Body of pancreas (tissue), 4 donors: ENCODE measurements around the gene PMM2. TPM values are rescaled to one million over a fixed set of nuclear protein-coding genes. Genes with fewer than 3 reads are reported as not detected.

Source experiments
- ATAC-seq: fragments of 150-250 bp; one replicate; pipeline ENCODE4 v1.9.1; 2016
- DNase-seq, 4 donors: peaks; one replicate each; pipeline ENCODE4 v3.0.0-alpha.2; 2019
- H3K27ac ChIP-seq, 4 donors: fragments of 200-600 bp; sonication (generic); 1 replicate in 3 of 4; 2 replicates in 1 of 4; pipeline versions ENCODE4 v1.5.1 to v1.6.1; 2016 to 2019; ENCODE audit warnings: mild to moderate bottlenecking in 1 of 4, mixed read lengths in 1 of 4, moderate library complexity in 1 of 4
- H3K27me3 ChIP-seq, 2 donors: fragments of 200-600 bp; sonication (generic); one replicate each; pipeline ENCODE4 v1.6.0; 2016; ENCODE audit warnings: mild to moderate bottlenecking in 1 of 2
- H3K36me3 ChIP-seq, 2 donors: fragments of 200-600 bp; sonication (generic); replicated peaks in 1 of 2; 2 replicates each; pipeline ENCODE4 v1.5.1; 2016; ENCODE audit warnings: low read depth in 2 of 2; ENCODE audit not compliant: insufficient read depth in 1 of 2
- H3K4me1 ChIP-seq: fragments of 200-600 bp; sonication (generic); one replicate; pipeline ENCODE4 v1.6.0; 2016
- H3K4me3 ChIP-seq, 2 donors: fragments of 200-600 bp; sonication (generic); 1 replicate in 1 of 2; 2 replicates in 1 of 2; pipeline ENCODE4 v1.5.1; 2016 to 2019
- H3K9me3 ChIP-seq, 3 donors: fragments of 200-600 bp; sonication (generic); 1 replicate in 2 of 3; 2 replicates in 1 of 3; pipeline ENCODE4 v1.5.1; 2016
- CTCF ChIP-seq, 7 experiments: fragments of 450-650 bp in 4 of 7; fragments of 200-600 bp in 3 of 7; sonication (generic) in 3 of 7; IDR thresholded peaks; one replicate each; pipeline ENCODE4 v1.5.1; 2016 to 2019; ENCODE audit warnings: antibody characterized with exemption in 7 of 7
- POLR2A ChIP-seq, 3 donors: fragments of 450-650 bp; IDR thresholded peaks; one replicate each; pipeline ENCODE4 v1.6.1; 2016; ENCODE audit warnings: antibody characterized with exemption in 3 of 3, mild to moderate bottlenecking in 2 of 3
- WGBS, 2 donors: methylation state at CpG; one replicate each; pipeline ENCODE4 v1.1.5; 2017; 5-methylcytosine and 5-hydroxymethylcytosine counted together
- intact Hi-C: fragments of 100-400 bp; cut with DNase I; formaldehyde crosslinking; loops from one replicate; pipeline ENCODE4 v1.15.1; 2023
- total RNA-seq, 2 donors: library from RNA; depleted of rRNA; stranded (reverse); fragments of >200 nt; gene quantifications; one replicate each; pipeline ENCODE4 v1.1.0, GENCODE V29; 2016

The PMM2 gene
- total RNA-seq, 2 donors from 2014 or later, result 34.8 to 127 TPM

GRCh38 chr16:8812162-8812843 lies 14.7 kb downstream of the PMM2 start:
- H3K27ac ChIP-seq, result no peak overlapping the region
- WGBS, 2 donors, result 66 to 84% methylated on average over 12 of the region's 12 CpGs
- DNase-seq, result no peak
- TF ChIP-seq POLR2A (IDR thresholded peaks at IDR 0.05) (no peak), CTCF (IDR thresholded peaks at IDR 0.05) (no peak)
- H3K9me3 ChIP-seq, result no peaks in the 10 kb centered on the region
- peaks cover 11% of the 10 kb centered on the region for H3K4me1 ChIP-seq
- intact Hi-C loops, result no loop called here
- no peaks in the 10 kb centered on the region for H3K27me3 ChIP-seq
- ATAC-seq, result no peak
- H3K36me3 ChIP-seq, result peaks cover 16 to 53% of the 10 kb centered on the region in 2 donors
- no peak overlapping the region for H3K4me3 ChIP-seq

- intact Hi-C loops, result no loop called here
- no peak overlapping the region for H3K27ac ChIP-seq
- 86 to 91% methylated on average over 14 of the region's 14 CpGs for WGBS, 2 donors
- TF ChIP-seq CTCF (IDR thresholded peaks at IDR 0.05) (no peak), POLR2A (IDR thresholded peaks at IDR 0.05) (no peak)
- no peaks in the 10 kb centered on the region for H3K27me3 ChIP-seq
- ATAC-seq (no peak), DNase-seq (no peak)
- no peaks in the 10 kb centered on the region for H3K4me1 ChIP-seq
- H3K4me3 ChIP-seq, result no peak overlapping the region
- H3K9me3 ChIP-seq, result no peaks in the 10 kb centered on the region
- H3K36me3 ChIP-seq, result peaks cover 16 to 52% of the 10 kb centered on the region in 2 donors
Observed at GRCh38 chr16:8814095-8814806, 16.6 kb downstream of the PMM2 start.

GRCh38 chr16:8816967-8817655 lies 19.5 kb downstream of the PMM2 start:
- Histone ChIP-seq H3K27ac (no peak overlapping the region), H3K36me3 (peaks cover 11 to 38% of the 10 kb centered on the region in 2 donors), H3K4me1 (peaks cover 7% of the 10 kb centered on the region), H3K9me3 (no peaks in the 10 kb centered on the region), H3K27me3 (no peaks in the 10 kb centered on the region), H3K4me3 (no peak overlapping the region)
- ATAC-seq (no peak), DNase-seq (no peak)
- no peak for TF ChIP-seq POLR2A (IDR thresholded peaks at IDR 0.05)
- no peak for TF ChIP-seq CTCF (IDR thresholded peaks at IDR 0.05)
- intact Hi-C loops, result loop anchor here (5.0 kb wide), 1 partner anchor 50 kb away; no protein-coding TSS in a partner anchor
- WGBS, 2 donors, result 75 to 90% methylated on average over 6 of the region's 6 CpGs

DNA sequence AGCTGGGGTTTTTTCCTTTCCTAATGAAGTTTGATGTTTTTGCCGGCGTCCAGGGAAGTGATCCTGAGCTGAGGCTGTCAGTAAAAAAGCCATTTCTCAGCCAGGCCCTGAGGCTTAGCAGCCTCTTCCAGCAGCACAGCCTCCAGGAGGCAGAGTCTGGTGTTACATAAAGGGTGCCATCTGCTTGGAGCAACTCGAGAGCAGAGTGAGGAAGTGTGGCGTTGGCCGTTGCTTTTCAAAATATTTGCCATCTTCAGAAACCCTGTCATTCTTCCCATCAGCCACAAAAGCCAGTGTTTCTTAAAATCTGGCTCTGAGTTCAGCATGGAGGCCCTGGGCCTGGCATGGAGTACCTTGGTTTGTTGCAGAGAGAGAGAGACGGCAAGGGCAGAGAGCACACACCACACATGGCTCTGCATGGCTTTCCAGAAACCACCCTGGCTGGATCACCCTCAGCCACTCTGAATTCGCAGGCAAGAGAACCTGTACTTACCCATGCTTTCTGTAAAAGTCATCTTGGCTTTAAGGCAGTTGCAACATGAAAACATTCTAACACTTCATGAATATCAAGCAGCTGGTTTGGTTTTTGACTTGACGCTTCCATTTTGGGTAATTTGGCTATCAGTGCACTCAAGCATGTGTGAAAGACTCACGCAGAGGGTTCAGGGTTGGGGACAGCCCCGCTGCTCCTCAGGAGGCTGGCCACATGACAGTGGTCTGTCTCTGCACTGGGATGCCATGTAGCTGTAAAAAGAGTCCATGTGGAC lies 21.0 kb downstream of the PMM2 start:
- ATAC-seq, result no peak
- intact Hi-C loops, result loop anchor here (5.0 kb wide), 1 partner anchor 51 kb away; no protein-coding TSS in a partner anchor
- WGBS, 2 donors, result 79 to 84% methylated on average over 9 to 10 of the region's 10 CpGs
- H3K4me1 ChIP-seq, result peaks cover 9% of the 10 kb centered on the region
- H3K36me3 ChIP-seq, result peaks cover 8 to 23% of the 10 kb centered on the region in 2 donors
- no peak for DNase-seq
- no peak overlapping the region for H3K27ac ChIP-seq
- TF ChIP-seq POLR2A (IDR thresholded peaks at IDR 0.05), result no peak
- TF ChIP-seq CTCF (IDR thresholded peaks at IDR 0.05), result no peak
- H3K9me3 ChIP-seq, result no peaks in the 10 kb centered on the region
- no peaks in the 10 kb centered on the region for H3K27me3 ChIP-seq
- H3K4me3 ChIP-seq, result no peak overlapping the region
